ENCODE results near the gene ORC2.

- TF ChIP-seq POLR2A (IDR thresholded peaks at IDR 0.05), result no peak
- TF ChIP-seq, protein P1, sequence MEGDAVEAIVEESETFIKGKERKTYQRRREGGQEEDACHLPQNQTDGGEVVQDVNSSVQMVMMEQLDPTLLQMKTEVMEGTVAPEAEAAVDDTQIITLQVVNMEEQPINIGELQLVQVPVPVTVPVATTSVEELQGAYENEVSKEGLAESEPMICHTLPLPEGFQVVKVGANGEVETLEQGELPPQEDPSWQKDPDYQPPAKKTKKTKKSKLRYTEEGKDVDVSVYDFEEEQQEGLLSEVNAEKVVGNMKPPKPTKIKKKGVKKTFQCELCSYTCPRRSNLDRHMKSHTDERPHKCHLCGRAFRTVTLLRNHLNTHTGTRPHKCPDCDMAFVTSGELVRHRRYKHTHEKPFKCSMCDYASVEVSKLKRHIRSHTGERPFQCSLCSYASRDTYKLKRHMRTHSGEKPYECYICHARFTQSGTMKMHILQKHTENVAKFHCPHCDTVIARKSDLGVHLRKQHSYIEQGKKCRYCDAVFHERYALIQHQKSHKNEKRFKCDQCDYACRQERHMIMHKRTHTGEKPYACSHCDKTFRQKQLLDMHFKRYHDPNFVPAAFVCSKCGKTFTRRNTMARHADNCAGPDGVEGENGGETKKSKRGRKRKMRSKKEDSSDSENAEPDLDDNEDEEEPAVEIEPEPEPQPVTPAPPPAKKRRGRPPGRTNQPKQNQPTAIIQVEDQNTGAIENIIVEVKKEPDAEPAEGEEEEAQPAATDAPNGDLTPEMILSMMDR (IDR thresholded peaks at IDR 0.05), result no peak
- no peak for TF ChIP-seq POLR2AphosphoS5 (IDR thresholded peaks at IDR 0.05; ENCODE audit: insufficient read depth in 1 of 2, low read depth in 1 of 2)
Observed at GRCh38 chr2:200861617-200862155, 101.8 kb downstream of the ORC2 start.
